GM19463 (cell line): ENCODE measurements around the gene PFKFB4.

ENCODE experiments used
- ATAC-seq: cut with Tn5 transposase; IDR thresholded peaks from one replicate; pipeline ENCODE4 v1.9.1; 2021; ENCODE audit warnings: mild to moderate bottlenecking, moderate library complexity; ENCODE audit not compliant: unreplicated experiment

Gene PFKFB4

GRCh38 chr3:48468329-48468731, 88.3 kb downstream of the PFKFB4 start:
- no peak for ATAC-seq
